T-helper 2 cell (primary cell): ENCODE results near the gene DENND2C.

ENCODE experiments used
- DNase-seq, 5 experiments: peaks; one replicate each; pipeline versions ENCODE4 v3.0.0 to v3.0.0-alpha.2; 2012 to 2022

DENND2C gene

GRCh38 chr1:114671939-114672275 lies 2.1 kb upstream of the DENND2C start:
- no peak for DNase-seq

- peak in 2 of 5 experiments; percentile 3 to 9 for DNase-seq
These were observed 1.4 kb upstream of the DENND2C start for GRCh38 chr1:114671011-114671938.

GRCh38 chr1:114670083-114671010 lies 498 bp upstream of the DENND2C start:
- peak; percentile 65 to 82 (median 81) for DNase-seq

GRCh38 chr1:114668784-114669561 lies 876 bp downstream of the DENND2C start:
- DNase-seq = no peak

- DNase-seq = no peak
These were observed 1.5 kb downstream of the DENND2C start for GRCh38 chr1:114668373-114668772.

DNA sequence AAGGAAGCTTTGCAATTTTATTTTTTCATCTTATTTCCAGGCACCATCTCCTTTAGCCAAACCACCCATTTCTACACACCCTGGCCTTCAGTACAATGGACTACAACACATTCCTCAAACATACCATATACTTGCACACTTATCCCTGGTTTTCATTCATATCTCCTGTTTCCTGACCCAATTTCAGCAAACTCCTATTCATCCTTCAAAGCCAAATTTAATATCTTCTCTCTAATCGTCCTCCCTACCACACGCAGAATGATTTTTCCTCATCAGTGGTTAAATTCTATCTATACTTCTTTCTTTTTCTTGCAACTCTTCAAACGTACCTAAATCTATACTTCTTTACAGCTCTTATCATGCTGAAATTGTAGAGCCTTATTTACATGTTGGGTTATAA lies 2.9 kb downstream of the DENND2C start:
- DNase-seq = no peak

- no peak for DNase-seq
These were observed 9.6 kb downstream of the DENND2C start for GRCh38 chr1:114660238-114660637.

- DNase-seq = no peak
These were observed 18.0 kb downstream of the DENND2C start for GRCh38 chr1:114651893-114652292.

GRCh38 chr1:114648503-114648902 lies 21.3 kb downstream of the DENND2C start:
- DNase-seq = peak in 1 of 5 experiments; percentile 2

- DNase-seq = no peak
These were observed 28.5 kb downstream of the DENND2C start for GRCh38 chr1:114641377-114641776.

- DNase-seq = no peak
These were observed 30.9 kb downstream of the DENND2C start for GRCh38 chr1:114638910-114639309.

DNA sequence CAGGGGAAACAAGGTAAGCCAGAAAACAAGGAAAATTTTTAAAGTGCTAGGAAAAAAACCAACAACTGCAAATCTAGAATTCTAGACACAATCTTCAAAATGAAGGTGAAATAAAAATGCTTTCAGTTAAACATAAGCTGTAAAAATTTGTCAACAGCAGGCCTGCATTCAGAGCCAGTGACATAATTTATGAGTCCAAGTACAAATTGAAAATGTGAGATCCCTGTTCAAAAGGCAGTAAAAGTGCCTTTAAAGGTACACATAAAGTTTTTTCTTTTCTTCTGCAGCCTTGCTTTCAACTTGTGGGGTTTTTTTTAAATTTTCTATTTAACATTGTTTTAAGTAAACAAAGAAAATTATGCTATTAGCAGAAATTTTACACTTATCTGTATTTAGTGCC lies 37.4 kb downstream of the DENND2C start:
- DNase-seq = no peak

- DNase-seq = no peak
These were observed 42.7 kb downstream of the DENND2C start for GRCh38 chr1:114627107-114627506.

- DNase-seq = no peak
These were observed 46.5 kb downstream of the DENND2C start for GRCh38 chr1:114623364-114623763.

- DNase-seq = no peak
These were observed 49.4 kb downstream of the DENND2C start for GRCh38 chr1:114620419-114620818.

DNA sequence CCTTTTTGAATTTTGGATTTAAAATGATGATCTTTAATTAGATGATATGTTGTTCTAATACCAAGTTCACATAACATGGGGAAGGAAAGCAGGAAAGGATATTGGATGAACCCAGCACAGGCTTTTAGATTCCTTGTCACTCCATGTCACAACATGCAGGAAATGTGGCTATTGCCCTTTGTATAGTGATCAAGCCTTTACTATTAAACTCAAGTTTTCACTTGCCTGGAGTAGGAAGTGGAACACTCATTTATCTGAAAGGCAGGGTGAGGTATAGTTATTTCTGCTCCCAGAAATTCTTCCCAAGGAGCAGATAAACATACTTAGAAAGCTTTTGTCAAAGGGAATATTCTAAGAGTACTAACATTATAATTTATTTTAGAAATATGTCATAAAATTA lies 51.2 kb downstream of the DENND2C start:
- no peak for DNase-seq

DNA sequence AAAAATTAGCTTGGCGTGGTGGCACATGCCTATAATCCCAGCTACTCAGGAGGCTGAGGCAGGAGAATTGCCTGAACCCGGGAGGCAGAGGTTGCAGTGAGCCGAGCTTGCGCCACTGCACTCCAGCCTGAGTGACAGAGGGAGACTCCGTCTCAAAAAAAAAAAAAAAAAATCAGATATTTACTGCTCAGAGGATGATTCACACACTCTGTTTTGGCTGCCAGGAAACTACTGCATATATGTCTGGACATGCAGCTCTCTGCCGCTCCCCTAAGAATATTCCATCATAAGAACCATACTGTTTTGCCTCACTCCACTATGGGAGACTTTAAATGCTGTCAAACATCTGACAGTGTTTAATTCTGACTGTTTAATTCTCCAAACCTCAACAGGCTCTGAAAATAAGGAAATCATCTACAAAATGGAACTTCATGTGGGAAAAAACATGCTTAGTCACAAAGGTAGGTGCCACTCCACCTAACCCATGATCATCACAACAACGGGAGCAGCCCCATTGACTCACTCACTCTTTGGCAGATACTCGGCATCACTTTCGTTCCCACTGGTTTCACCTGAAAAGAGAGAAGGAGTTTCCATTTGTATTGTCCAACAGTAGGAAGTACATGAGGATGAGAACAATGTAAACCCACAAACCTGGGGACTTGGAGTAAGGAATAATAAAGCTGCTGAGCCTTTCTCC lies 59.2 kb downstream of the DENND2C start:
- no peak for DNase-seq

DNA sequence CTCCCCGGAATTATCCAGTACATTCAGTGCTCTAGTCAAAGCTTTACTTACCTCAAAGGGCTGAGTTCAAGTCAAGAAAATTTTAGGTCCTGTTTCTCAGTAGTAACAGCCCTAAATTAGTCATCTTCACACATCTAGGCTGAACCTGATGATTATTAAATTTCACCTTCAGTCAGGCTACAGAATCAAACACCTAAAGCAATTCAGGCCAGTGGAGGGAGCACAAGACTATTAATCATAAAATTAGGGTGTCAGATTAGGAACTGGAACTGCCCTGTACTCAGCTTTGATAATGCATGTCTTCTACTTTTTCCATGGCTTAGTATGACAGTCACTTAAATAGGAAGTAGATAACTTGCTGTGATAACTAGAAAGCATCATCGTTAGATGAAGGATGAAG lies 60.0 kb downstream of the DENND2C start:
- DNase-seq = no peak

GRCh38 chr1:114609026-114609425 lies 60.8 kb downstream of the DENND2C start:
- no peak for DNase-seq

GRCh38 chr1:114607223-114607622 lies 62.6 kb downstream of the DENND2C start:
- DNase-seq = no peak

GRCh38 chr1:114597949-114598348 lies 71.9 kb downstream of the DENND2C start:
- no peak for DNase-seq

- no peak for DNase-seq
These were observed 74.2 kb downstream of the DENND2C start for GRCh38 chr1:114595602-114596001.
